ENCODE measurements around the gene EPSTI1.

GRCh38 chr13:42929886-42930535 is 62.0 kb downstream of the EPSTI1 start:
- TF ChIP-seq POLR2AphosphoS5 (IDR thresholded peaks at IDR 0.05; ENCODE audit: low read depth, low read length), result no peak
- TF ChIP-seq SPI1 (IDR thresholded peaks at IDR 0.05; ENCODE audit: low read depth, low read length), result no peak

Measured in GM12891 (cell line).